ENCODE measurements around the gene RARRES1. TPM values are rescaled to one million over a fixed set of nuclear protein-coding genes. Genes with fewer than 3 reads are reported as not detected.

Gene RARRES1
- total RNA-seq, 1 donor from 2014 or later: 1.7 TPM

DNA sequence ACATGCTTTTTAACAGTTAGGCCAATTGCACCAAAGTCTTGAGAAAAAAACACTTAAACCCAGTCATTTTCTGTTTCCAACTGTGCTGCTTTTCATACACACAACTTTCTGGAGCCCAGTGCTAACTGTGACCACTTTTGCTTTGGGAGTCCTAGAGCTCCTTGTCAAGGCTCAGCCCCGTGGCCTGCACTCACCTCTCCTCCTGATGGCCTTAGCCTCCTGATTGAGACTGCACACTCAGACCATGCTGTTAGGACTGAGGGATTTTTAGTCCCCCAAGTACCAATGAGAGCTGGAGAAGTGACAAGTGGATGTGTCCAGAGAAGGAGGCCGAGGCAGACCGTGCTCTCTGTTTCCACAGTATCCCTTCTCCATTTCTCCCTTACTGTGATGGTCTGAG lies 15.2 kb upstream of the RARRES1 start:
- no peak for DNase-seq
- Mint-ChIP-seq H3K27ac (ENCODE audit: unreplicated experiment) (no peak overlapping the region), H3K27me3 (ENCODE audit: unreplicated experiment) (peaks cover 2% of the 10 kb centered on the region), H3K4me1 (ENCODE audit: low read depth, unreplicated experiment) (no peaks in the 10 kb centered on the region), H3K4me3 (ENCODE audit: unreplicated experiment) (no peak overlapping the region), H3K36me3 (ENCODE audit: unreplicated experiment) (peaks cover 6% of the 10 kb centered on the region), H3K9me3 (ENCODE audit: unreplicated experiment) (peaks cover 2% of the 10 kb centered on the region)
- TF ChIP-seq, protein P1, sequence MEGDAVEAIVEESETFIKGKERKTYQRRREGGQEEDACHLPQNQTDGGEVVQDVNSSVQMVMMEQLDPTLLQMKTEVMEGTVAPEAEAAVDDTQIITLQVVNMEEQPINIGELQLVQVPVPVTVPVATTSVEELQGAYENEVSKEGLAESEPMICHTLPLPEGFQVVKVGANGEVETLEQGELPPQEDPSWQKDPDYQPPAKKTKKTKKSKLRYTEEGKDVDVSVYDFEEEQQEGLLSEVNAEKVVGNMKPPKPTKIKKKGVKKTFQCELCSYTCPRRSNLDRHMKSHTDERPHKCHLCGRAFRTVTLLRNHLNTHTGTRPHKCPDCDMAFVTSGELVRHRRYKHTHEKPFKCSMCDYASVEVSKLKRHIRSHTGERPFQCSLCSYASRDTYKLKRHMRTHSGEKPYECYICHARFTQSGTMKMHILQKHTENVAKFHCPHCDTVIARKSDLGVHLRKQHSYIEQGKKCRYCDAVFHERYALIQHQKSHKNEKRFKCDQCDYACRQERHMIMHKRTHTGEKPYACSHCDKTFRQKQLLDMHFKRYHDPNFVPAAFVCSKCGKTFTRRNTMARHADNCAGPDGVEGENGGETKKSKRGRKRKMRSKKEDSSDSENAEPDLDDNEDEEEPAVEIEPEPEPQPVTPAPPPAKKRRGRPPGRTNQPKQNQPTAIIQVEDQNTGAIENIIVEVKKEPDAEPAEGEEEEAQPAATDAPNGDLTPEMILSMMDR (IDR thresholded peaks at IDR 0.05; ENCODE audit: partially characterized antibody, unreplicated experiment): no peak

DNA sequence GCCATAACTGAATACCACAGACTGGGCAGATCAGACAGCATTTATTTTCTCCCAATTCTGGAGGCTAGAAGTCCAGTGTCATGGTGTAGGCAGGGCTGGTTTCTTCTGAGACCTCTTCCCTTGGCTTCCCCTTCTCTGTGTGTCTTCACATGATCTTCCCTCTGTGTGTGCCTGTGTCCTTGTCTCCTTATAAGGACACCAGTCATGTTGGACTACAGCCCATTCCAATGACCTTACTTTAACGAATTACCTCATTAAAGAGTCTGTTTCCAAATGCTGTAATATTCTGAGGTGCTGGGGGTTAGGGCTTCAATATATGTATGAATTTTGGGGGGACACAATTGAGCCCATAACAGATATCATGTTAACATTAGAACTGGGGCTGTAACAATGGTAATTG lies 13.3 kb upstream of the RARRES1 start:
- peaks cover 6% of the 10 kb centered on the region for H3K36me3 Mint-ChIP-seq (ENCODE audit: unreplicated experiment)
- DNase-seq: no peak
- H3K27me3 Mint-ChIP-seq (ENCODE audit: unreplicated experiment): peaks cover 2% of the 10 kb centered on the region
- peaks cover 2% of the 10 kb centered on the region for H3K9me3 Mint-ChIP-seq (ENCODE audit: unreplicated experiment)
- H3K4me3 Mint-ChIP-seq (ENCODE audit: unreplicated experiment): no peak overlapping the region
- TF ChIP-seq, protein P1 (IDR thresholded peaks at IDR 0.05; ENCODE audit: partially characterized antibody, unreplicated experiment): no peak
- no peaks in the 10 kb centered on the region for H3K4me1 Mint-ChIP-seq (ENCODE audit: low read depth, unreplicated experiment)
- H3K27ac Mint-ChIP-seq (ENCODE audit: unreplicated experiment): no peak overlapping the region

DNA sequence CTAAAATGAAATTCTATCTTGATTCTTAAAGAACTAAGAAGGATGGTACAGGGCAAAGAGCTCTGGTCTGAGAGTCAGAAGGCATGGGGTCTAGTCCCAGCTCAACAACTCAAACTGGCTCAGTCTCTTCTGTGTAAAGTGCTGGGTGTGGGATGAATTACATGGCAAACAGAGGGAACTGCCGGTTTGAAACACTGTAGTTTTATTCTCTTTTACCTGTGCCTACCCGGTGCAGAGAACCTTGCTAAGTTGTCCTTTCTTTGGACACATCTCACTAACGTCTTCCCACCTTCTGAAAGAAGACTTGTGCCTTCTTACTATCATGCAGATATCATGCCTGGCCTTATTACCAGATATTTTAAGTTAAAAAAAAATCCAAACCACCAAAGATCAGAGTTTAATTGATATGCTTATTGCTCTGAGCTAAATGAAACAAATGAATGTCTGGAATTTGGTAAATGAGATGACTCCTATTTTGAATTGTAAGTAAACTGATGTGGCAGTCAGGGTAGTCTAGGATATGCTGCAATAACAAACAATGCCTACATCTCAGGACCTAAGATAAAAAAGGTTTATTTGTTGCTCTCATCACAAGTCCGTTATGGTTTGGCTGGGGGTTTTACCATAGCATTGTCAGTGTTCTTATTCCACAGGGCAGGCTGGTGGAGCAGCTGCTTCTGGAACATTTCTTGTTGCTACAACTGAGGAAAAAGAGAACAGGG lies 12.5 kb upstream of the RARRES1 start:
- Mint-ChIP-seq H3K27ac (ENCODE audit: unreplicated experiment) (no peak overlapping the region), H3K9me3 (ENCODE audit: unreplicated experiment) (peaks cover 2% of the 10 kb centered on the region), H3K36me3 (ENCODE audit: unreplicated experiment) (peaks cover 6% of the 10 kb centered on the region), H3K4me1 (ENCODE audit: low read depth, unreplicated experiment) (no peaks in the 10 kb centered on the region), H3K4me3 (ENCODE audit: unreplicated experiment) (no peak overlapping the region), H3K27me3 (ENCODE audit: unreplicated experiment) (peaks cover 2% of the 10 kb centered on the region)
- TF ChIP-seq, protein P1 (IDR thresholded peaks at IDR 0.05; ENCODE audit: partially characterized antibody, unreplicated experiment): no peak
- no peak for DNase-seq

DNA sequence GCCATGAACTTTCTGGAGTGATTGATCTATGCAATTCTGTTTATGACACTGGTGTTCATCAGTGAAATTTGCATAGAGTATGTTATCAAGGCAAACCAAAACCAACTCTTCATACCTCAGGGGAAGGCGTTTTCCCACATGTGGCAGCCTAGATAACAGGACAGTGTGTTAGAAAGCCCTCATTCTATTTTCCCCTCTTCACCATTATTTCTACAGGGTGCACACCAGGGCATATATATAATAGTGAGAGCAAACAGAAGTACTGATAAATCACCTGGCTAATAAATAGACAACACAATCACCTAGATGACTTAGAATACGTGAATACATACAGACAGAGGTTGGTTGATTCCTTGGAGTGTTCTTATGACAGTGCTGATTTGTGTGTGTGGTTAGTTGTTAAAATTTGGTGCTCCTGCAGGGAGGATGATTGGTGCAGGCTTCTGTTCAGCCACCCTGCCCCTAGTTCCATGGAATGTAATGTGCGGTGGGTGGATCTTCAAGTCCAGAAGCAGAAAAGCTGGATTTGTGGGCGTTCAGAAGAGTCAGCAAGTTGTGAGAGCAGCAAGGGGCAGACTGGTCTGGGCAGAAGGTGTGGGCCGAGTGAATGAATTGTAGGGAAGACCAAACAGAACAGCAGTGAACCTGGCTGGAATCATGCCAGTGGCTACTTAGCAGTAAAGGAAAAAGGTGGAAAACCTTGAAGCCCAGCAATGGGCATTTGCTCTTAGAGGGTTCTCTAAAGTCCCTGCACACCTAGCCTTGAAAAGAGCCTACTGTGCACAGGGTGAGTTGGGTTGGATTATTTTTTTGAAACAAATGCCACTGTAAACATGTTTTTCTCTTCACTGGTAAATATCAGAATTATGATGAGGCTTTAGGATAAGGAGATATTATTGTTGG lies 11.7 kb upstream of the RARRES1 start:
- Mint-ChIP-seq H3K36me3 (ENCODE audit: unreplicated experiment) (peaks cover 2% of the 10 kb centered on the region), H3K4me1 (ENCODE audit: low read depth, unreplicated experiment) (no peaks in the 10 kb centered on the region), H3K27me3 (ENCODE audit: unreplicated experiment) (peaks cover 1% of the 10 kb centered on the region), H3K9me3 (ENCODE audit: unreplicated experiment) (peaks cover 1% of the 10 kb centered on the region), H3K27ac (ENCODE audit: unreplicated experiment) (no peak overlapping the region), H3K4me3 (ENCODE audit: unreplicated experiment) (no peak overlapping the region)
- no peak for DNase-seq
- TF ChIP-seq, protein P1 (IDR thresholded peaks at IDR 0.05; ENCODE audit: partially characterized antibody, unreplicated experiment): no peak
